ENCODE data around the gene INMT.

DNA sequence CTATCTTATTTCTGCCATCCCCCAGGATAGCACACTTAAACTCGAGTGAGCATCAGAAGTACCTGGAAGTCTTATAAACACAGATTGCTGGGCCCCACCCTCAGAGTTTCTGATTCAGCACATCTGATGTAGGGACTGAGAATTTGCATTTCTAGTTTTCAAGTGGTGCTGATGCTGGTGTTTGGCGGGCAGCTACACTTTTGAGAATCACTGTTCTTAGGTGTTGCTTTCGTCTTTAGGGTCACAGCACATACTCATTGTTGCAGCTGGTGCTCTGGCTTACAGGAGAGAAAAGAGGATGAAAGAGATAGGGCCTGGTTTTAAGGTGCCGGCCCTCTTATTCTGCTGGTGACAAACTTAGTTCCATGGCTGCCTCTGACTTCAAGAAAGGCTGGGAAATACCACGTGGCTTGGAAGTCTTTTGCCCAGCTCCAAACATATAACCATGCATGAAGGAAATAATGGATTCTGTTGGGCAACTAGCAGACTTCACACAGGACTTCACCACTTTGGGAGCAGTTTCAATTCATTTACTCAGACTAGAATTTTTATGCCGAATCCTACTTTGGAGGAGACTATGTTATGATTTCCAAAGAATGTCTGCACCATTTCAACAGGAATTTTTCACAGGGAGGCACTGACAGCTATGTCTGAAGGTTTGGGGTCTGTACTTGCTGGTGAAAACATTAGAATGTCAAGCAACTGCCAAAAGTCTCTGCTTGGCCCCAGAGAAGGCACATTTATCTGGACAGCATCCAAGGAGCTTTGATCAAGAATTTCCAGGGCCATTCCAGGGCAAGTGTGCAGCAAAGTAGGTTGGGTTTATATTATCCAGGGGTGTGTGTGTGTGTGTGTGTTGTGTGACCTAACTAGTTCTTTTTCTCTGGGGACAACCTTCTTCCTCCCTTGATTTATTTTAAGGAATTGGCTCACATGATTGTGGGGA lies 12.4 kb downstream of the INMT start:
- TF ChIP-seq POLR2A (IDR thresholded peaks at IDR 0.05; ENCODE audit: low read length) = no peak
- TF ChIP-seq GATA1 (IDR thresholded peaks at IDR 0.05; ENCODE audit: low read depth, low read length) = no peak
